ENCODE measurements around the gene VEZF1.
"Not testable (repeated sequence)": the region's sequence is repeated elsewhere in the genome, so short reads cannot be mapped to it uniquely, and the experiment has no call there.

Gene VEZF1

DNA sequence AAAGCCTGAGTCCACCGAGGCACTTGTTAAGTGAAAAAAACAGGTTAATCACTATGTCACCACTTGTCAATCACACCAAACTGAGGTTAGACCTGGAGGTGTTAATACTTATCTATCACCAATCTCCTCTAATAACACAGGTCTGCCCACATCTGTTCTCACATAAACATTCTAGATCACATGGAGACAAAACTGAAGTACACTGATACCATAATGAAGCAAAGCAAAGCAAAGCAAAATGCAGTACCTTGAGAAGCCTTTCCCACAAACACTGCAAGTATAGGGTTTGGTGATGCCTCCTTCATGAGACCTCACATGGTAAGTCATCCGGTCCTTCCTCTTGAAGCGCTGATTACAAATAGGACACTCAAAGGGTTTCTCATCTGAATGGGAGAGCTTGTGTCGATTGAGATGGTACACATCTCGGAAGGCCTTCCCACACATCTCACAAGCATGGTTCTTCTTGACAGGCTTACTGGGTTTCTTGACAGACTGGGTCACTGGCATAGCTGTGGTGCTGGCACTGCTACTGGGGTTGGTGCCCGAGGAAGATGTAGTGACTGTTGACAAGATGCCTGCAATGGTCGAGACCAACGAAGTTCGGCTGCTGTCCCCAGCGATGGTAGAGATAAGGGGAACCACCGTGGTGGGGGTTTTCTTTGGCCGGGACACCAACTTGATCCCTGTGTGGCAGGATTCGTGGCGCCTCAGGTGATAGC is 5.4 kb downstream of the VEZF1 start:
- Histone ChIP-seq H3K36me3 (peaks cover 44% of the 10 kb centered on the region), H3K4me1 (peaks cover 9% of the 10 kb centered on the region)

DNA sequence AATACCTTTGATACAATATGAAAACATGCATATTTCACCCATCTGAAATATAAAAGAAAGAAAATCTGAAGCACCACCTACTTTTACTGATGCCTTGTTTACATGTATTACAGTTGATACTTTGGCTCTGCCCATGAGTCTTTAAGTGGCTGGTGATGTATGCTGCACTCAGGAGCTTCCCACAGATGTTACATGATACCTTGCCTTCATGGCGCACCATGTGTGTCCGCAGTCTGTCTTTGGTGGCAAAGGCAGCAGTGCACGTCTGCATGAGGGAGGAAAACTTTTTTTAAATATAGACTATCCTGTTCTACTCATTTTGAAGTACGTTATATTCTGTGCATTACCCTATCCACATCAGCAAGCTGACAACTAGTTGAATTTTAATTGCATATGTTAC is 7.5 kb downstream of the VEZF1 start:
- Histone ChIP-seq H3K4me3 (ENCODE audit: low read depth, low read length) (no peak overlapping the region), H3K36me3 (peaks cover 64% of the 10 kb centered on the region), H3K4me1 (peaks cover 9% of the 10 kb centered on the region), H3K9me3 (no peaks in the 10 kb centered on the region), H3K27me3 (no peaks in the 10 kb centered on the region)
- TF ChIP-seq, protein P1, sequence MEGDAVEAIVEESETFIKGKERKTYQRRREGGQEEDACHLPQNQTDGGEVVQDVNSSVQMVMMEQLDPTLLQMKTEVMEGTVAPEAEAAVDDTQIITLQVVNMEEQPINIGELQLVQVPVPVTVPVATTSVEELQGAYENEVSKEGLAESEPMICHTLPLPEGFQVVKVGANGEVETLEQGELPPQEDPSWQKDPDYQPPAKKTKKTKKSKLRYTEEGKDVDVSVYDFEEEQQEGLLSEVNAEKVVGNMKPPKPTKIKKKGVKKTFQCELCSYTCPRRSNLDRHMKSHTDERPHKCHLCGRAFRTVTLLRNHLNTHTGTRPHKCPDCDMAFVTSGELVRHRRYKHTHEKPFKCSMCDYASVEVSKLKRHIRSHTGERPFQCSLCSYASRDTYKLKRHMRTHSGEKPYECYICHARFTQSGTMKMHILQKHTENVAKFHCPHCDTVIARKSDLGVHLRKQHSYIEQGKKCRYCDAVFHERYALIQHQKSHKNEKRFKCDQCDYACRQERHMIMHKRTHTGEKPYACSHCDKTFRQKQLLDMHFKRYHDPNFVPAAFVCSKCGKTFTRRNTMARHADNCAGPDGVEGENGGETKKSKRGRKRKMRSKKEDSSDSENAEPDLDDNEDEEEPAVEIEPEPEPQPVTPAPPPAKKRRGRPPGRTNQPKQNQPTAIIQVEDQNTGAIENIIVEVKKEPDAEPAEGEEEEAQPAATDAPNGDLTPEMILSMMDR (IDR thresholded peaks at IDR 0.05; ENCODE audit: low read depth, low read length) = no peak
- no peak for DNase-seq

More for the DNA sequence above, 5.4 kb downstream of the VEZF1 start:
- no peak for DNase-seq
- H3K9me3 ChIP-seq = no peaks in the 10 kb centered on the region
- no peak overlapping the region for H3K4me3 ChIP-seq (ENCODE audit: low read depth, low read length)
- no peaks in the 10 kb centered on the region for H3K27me3 ChIP-seq
- TF ChIP-seq, protein P1 (IDR thresholded peaks at IDR 0.05; ENCODE audit: low read depth, low read length) = no peak

DNA sequence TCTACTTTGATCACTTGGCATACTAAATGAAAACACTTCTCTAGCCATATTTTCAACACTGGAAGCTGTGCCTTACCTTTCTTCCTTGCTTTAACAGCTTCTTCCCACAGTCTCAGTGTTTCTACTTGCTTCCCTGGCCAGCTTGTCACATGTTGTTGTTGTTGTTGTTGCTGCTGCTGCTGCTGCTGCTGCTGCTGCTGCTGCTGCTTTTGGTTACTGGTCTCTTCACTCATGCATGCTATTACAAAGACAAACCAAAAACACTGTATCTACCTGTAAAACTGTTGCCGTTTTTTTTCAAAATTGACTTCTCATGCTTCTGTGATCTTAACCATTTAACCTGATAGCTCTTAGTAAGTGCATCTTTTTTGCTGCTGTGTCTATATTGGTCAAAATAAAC is 9.0 kb downstream of the VEZF1 start:
- TF ChIP-seq, protein P1 (IDR thresholded peaks at IDR 0.05; ENCODE audit: low read depth, low read length) = no peak
- H3K36me3 ChIP-seq = peaks cover 76% of the 10 kb centered on the region
- no peak for DNase-seq
- no peaks in the 10 kb centered on the region for H3K27me3 ChIP-seq
- no peaks in the 10 kb centered on the region for H3K9me3 ChIP-seq
- no peak overlapping the region for H3K4me3 ChIP-seq (ENCODE audit: low read depth, low read length)
- no peaks in the 10 kb centered on the region for H3K4me1 ChIP-seq

DNA sequence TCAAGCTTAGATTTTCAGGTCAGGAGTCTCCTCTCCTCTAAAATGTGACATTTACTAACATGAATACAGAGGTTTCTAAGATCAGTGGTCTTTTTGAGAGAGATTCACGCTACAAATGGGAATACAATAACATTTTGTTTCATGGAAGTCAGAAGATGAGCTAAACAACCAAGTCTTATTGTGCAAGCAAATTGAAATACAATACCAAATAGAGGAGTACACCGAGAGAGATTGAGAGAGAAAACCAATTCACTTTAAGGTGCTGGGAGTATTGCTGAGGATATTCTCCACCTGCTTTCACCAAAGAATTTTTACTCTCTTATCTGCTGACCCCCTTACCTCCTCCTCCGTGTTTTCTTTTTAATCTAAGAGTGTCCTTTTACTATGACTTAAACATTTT is 11.5 kb downstream of the VEZF1 start:
- no peaks in the 10 kb centered on the region for H3K9me3 ChIP-seq
- DNase-seq = no peak
- peaks cover 70% of the 10 kb centered on the region for H3K36me3 ChIP-seq
- H3K27me3 ChIP-seq = no peaks in the 10 kb centered on the region
- TF ChIP-seq, protein P1 (IDR thresholded peaks at IDR 0.05; ENCODE audit: low read depth, low read length) = no peak
- H3K4me1 ChIP-seq = peaks cover 7% of the 10 kb centered on the region
- H3K4me3 ChIP-seq (ENCODE audit: low read depth, low read length) = no peak overlapping the region

- TF ChIP-seq, protein P1 (IDR thresholded peaks at IDR 0.05; ENCODE audit: low read depth, low read length) = no peak
- peaks cover 56% of the 10 kb centered on the region for H3K36me3 ChIP-seq
- no peaks in the 10 kb centered on the region for H3K27me3 ChIP-seq
- no peak for DNase-seq
- H3K4me1 ChIP-seq = peaks cover 7% of the 10 kb centered on the region
- no peak overlapping the region for H3K4me3 ChIP-seq (ENCODE audit: low read depth, low read length)
- no peaks in the 10 kb centered on the region for H3K9me3 ChIP-seq
These were observed 13.0 kb downstream of the VEZF1 start for GRCh38 chr17:57975044-57975443.

GRCh38 chr17:57974053-57974824 is 13.8 kb downstream of the VEZF1 start:
- H3K9me3 ChIP-seq; H3K4me1 ChIP-seq; DNase-seq; H3K27me3 ChIP-seq; H3K4me3 ChIP-seq (ENCODE audit: low read depth, low read length): not testable (repeated sequence)
- peaks cover 54% of the 10 kb centered on the region for H3K36me3 ChIP-seq
